Panc1 (cell line): ENCODE results near the gene RER1.

Experiments used
- CTCF ChIP-seq: fragments of 450-650 bp; IDR thresholded peaks from 2 replicates; pipeline ENCODE4 v1.5.1; 2017; ENCODE audit warnings: mild to moderate bottlenecking
- POLR2AphosphoS5 ChIP-seq: IDR thresholded peaks from 2 replicates; pipeline ENCODE4 v1.6.1; 2012; ENCODE audit warnings: mild to moderate bottlenecking, low read depth, low read length, moderate library complexity
- SIN3A ChIP-seq: IDR thresholded peaks from 2 replicates; pipeline ENCODE4 v1.6.1; 2012; ENCODE audit warnings: low read depth, mild to moderate bottlenecking, low read length, moderate library complexity, borderline replicate concordance; ENCODE audit not compliant: insufficient read depth
- TF ChIP-seq, protein P1 (sequence below), 2 experiments: IDR thresholded peaks; 2 replicates each; pipeline ENCODE4 v1.6.1; 2011 to 2012; ENCODE audit warnings: low read depth in 2 of 2, control low read depth in 1 of 2, low read length in 1 of 2, mild to moderate bottlenecking in 1 of 2, moderate library complexity in 1 of 2; ENCODE audit not compliant: insufficient read depth in 1 of 2

GRCh38 chr1:2381741-2382620 is 9.7 kb upstream of the RER1 start:
- TF ChIP-seq POLR2AphosphoS5 = no peak; the same call in 1 of the 2 replicates
- peak; percentile 96 for TF ChIP-seq CTCF
- TF ChIP-seq, protein P1, sequence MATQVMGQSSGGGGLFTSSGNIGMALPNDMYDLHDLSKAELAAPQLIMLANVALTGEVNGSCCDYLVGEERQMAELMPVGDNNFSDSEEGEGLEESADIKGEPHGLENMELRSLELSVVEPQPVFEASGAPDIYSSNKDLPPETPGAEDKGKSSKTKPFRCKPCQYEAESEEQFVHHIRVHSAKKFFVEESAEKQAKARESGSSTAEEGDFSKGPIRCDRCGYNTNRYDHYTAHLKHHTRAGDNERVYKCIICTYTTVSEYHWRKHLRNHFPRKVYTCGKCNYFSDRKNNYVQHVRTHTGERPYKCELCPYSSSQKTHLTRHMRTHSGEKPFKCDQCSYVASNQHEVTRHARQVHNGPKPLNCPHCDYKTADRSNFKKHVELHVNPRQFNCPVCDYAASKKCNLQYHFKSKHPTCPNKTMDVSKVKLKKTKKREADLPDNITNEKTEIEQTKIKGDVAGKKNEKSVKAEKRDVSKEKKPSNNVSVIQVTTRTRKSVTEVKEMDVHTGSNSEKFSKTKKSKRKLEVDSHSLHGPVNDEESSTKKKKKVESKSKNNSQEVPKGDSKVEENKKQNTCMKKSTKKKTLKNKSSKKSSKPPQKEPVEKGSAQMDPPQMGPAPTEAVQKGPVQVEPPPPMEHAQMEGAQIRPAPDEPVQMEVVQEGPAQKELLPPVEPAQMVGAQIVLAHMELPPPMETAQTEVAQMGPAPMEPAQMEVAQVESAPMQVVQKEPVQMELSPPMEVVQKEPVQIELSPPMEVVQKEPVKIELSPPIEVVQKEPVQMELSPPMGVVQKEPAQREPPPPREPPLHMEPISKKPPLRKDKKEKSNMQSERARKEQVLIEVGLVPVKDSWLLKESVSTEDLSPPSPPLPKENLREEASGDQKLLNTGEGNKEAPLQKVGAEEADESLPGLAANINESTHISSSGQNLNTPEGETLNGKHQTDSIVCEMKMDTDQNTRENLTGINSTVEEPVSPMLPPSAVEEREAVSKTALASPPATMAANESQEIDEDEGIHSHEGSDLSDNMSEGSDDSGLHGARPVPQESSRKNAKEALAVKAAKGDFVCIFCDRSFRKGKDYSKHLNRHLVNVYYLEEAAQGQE (IDR thresholded peaks at IDR 0.05; ENCODE audit: insufficient read depth in 1 of 2, low read depth in 2 of 2, low read length in 1 of 2) = no peak
- TF ChIP-seq SIN3A = no peak
